GM18870 (cell line): ENCODE results near the gene IFNW1.

Source experiments
- ATAC-seq: cut with Tn5 transposase; IDR thresholded peaks from one replicate; pipeline ENCODE4 v1.9.1; 2021; ENCODE audit warnings: moderate library complexity; ENCODE audit not compliant: unreplicated experiment

The IFNW1 gene

DNA sequence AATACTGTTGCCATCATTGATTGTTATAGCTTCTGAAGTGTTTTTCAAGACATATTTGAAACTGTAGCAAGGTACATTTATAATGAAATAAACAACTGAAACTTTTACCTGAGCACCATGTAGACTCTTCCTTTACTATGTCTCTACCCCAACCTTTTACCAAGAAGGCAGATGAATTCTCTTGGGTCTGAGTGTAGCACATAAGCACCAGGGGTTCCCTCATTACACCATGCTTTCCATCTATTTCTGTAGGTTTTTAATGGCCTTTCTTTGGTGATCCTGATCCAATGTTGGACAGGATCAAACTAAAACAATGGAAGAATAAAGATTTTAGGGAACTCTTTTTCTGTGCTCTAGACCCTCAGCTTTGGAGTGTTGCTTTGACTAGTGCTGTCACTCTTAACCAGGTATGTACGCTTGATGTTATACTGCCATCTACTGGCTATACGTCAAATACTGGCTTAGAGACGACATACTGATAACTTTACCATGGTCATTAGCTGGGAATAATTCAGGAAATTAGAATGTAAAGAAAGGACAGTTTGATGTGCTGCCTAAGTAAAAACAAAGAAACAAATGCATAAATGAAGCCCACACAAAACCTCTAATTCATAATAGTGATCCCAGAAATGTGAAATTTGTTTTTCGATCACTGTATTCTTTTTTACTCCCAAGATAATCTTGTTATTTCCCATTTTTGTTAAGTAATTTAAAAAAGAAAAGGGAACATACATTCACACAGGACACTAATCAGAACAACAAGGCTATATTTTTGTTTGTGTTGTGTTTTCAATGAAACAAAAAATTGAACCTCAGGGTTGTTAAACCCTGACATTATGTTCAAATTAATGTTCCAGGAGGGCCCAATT is 30.7 kb downstream of the IFNW1 start:
- peak; percentile 95 for ATAC-seq

- ATAC-seq, result no peak
These were observed 36.8 kb downstream of the IFNW1 start for GRCh38 chr9:21104787-21105186.

- no peak for ATAC-seq
These were observed 39.3 kb downstream of the IFNW1 start for GRCh38 chr9:21102305-21102704.

- no peak for ATAC-seq
These were observed 43.8 kb downstream of the IFNW1 start for GRCh38 chr9:21097817-21098216.

GRCh38 chr9:21096901-21097255 is 44.8 kb downstream of the IFNW1 start:
- ATAC-seq, result no peak

DNA sequence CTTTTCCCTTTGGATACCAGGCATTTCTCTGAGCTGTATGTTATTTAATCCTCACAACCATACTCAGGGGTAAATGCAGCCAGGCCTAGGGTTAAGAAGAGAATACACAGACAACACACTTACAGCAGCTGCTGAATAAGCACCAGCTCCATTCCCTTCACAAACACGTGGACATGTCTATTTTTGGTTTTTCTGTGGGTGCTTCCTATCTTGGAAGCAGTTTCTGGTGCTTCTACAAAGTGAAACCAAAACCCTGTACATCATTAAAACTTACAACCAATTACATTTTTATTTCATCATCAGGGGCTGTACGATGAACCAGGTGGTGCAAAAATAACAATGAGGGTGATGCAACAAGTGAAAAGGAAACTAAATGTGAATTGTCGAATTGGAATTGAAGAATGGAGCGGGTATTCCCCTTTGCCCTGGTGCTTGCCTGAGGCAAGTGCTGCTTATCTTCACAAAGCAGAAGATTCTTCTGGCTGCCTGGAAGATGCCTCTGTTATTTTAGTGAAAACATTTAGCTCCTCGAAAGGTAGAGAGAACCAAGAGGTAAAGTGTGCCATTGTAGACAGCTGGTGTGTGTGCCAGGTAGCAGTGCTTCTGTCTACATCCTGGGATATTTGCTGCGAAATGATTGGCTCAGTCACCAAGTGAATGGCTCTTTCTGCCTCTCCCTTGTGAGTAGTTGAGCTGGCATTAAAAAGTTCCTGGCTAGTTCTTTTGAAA is 45.3 kb downstream of the IFNW1 start:
- ATAC-seq, result peak; percentile 93

GRCh38 chr9:21095561-21095960 is 46.1 kb downstream of the IFNW1 start:
- no peak for ATAC-seq
